GM12878 (cell line): Measurements from ENCODE around the gene SMTNL1. TPM values are rescaled to one million over a fixed set of nuclear protein-coding genes. Genes with fewer than 3 reads are reported as not detected.

Experiments
- ATAC-seq: fragments of 200-7000 bp; cut with Tn5 transposase; 3 replicates; pipeline ENCODE4 v1.9.1; 2020; ENCODE audit warnings: mild to moderate bottlenecking, moderate library complexity
- BruUV-seq: library from RNA; stranded (reverse); fragments of 400-500 nt; replicated peaks from 2 replicates; lab custom pipeline; 2021; lab: Mats Ljungman, UMichigan
- CTCF ChIA-PET: fragments of 300-600 bp; sonication (Branson Sonifier 250); formaldehyde crosslinking; extraction: SDS; loops from one replicate; lab custom pipeline; 2021; ENCODE audit warnings: inconsistent platforms; lab: Yijun Ruan, JAX
- POLR2A ChIA-PET: fragments of 350-600 bp; formaldehyde crosslinking; extraction: SDS; loops from one replicate; lab custom pipeline; 2021; ENCODE audit warnings: inconsistent platforms; lab: Charles Lee
- RAD21 ChIA-PET: fragments of 300-600 bp; sonication (Branson Sonifier 250); formaldehyde crosslinking; loops from one replicate; lab custom pipeline; 2023; ENCODE audit warnings: antibody characterized with exemption; ENCODE audit not compliant: unreplicated experiment; lab: Charles Lee
- SMC1A ChIA-PET: fragments of 300-600 bp; sonication (Branson Sonifier 250); formaldehyde crosslinking; loops from one replicate; lab custom pipeline; 2023; ENCODE audit not compliant: unreplicated experiment, uncharacterized antibody; lab: Charles Lee
- DNase-seq: peaks from one replicate; pipeline ENCODE4 v3.0.0-alpha.2; 2011; ENCODE audit warnings: low read depth, low spot score
- FAIRE-seq: peaks from 3 replicates; lab custom pipeline; 2011; peaks lifted over from hg19 to GRCh38; lab: Jason Lieb, UNC
- H2AFZ ChIP-seq: 2 replicates; pipeline ENCODE4 v1.6.0; 2011; ENCODE audit warnings: low read depth, low read length, control low read depth; ENCODE audit not compliant: control insufficient read depth
- H3K27ac ChIP-seq: 2 replicates; pipeline ENCODE4 v1.5.1; 2011; ENCODE audit warnings: control low read depth; ENCODE audit not compliant: control insufficient read depth, insufficient read depth
- H3K27me3 ChIP-seq, 2 experiments: replicated peaks in 1 of 2; 2 replicates each; pipeline versions ENCODE4 v1.6.0 to v1.6.1; 2011; ENCODE audit warnings: low read length in 1 of 2; ENCODE audit not compliant: control insufficient read depth in 2 of 2, insufficient read depth in 2 of 2
- H3K36me3 ChIP-seq, 2 experiments: 2 replicates each; pipeline ENCODE4 v1.5.1; 2011; ENCODE audit warnings: low read length in 1 of 2; ENCODE audit not compliant: control insufficient read depth in 2 of 2, insufficient read depth in 2 of 2
- H3K4me1 ChIP-seq: 2 replicates; pipeline ENCODE4 v1.6.1; 2011; ENCODE audit warnings: mild to moderate bottlenecking, low read length, moderate library complexity, mixed read lengths; ENCODE audit not compliant: control insufficient read depth, insufficient read depth
- H3K4me2 ChIP-seq: 2 replicates; pipeline ENCODE4 v1.6.0; 2011; ENCODE audit warnings: control low read depth; ENCODE audit not compliant: control insufficient read depth, insufficient read depth
- H3K4me3 ChIP-seq: fragments of 200-600 bp; sonication (generic); 2 replicates; pipeline ENCODE4 v1.5.1; 2016
- H3K79me2 ChIP-seq: 2 replicates; pipeline ENCODE4 v1.6.0; 2011; ENCODE audit warnings: low read length; ENCODE audit not compliant: control insufficient read depth, insufficient read depth
- H3K9ac ChIP-seq: 2 replicates; pipeline ENCODE4 v1.8.0; 2011; ENCODE audit warnings: low read length, control low read depth, mixed read lengths; ENCODE audit not compliant: control insufficient read depth, insufficient read depth
- H3K9me3 ChIP-seq: replicated peaks from 3 replicates; pipeline ENCODE4 v1.5.1; 2011; ENCODE audit warnings: mild to moderate bottlenecking, low read length; ENCODE audit not compliant: control insufficient read depth, insufficient read depth
- H4K20me1 ChIP-seq: 2 replicates; pipeline ENCODE4 v1.6.0; 2011; ENCODE audit not compliant: control insufficient read depth, insufficient read depth
- CBX3 ChIP-seq: fragments of 200-600 bp; sonication (generic); IDR thresholded peaks from 2 replicates; pipeline ENCODE4 v1.6.1; 2016; ENCODE audit warnings: low read depth, borderline replicate concordance
- CREB1 ChIP-seq: IDR thresholded peaks from 2 replicates; pipeline ENCODE4 v1.6.1; 2012; ENCODE audit warnings: low read depth, mild to moderate bottlenecking, inconsistent platforms
- CTCF ChIP-seq, 3 experiments: IDR thresholded peaks in 2 of 3; conservative IDR thresholded peaks in 1 of 3; 2 replicates each; pipeline ENCODE4 v1.5.1; 2011; ENCODE audit warnings: low read depth in 3 of 3, low read length in 3 of 3, mild to moderate bottlenecking in 3 of 3, control low read depth in 2 of 3, moderate library complexity in 2 of 3, inconsistent platforms in 1 of 3, mixed read lengths in 1 of 3; ENCODE audit not compliant: control insufficient read depth in 2 of 3, insufficient read depth in 1 of 3; ENCODE audit errors: extremely low read depth in 1 of 3
- ETV6 ChIP-seq, 2 experiments: fragments of 450-650 bp in 1 of 2; IDR thresholded peaks in 1 of 2; conservative IDR thresholded peaks in 1 of 2; 2 replicates each; pipeline ENCODE4 v1.6.1; 2014; ENCODE audit warnings: antibody characterized with exemption in 1 of 2, borderline replicate concordance in 1 of 2, low read depth in 1 of 2, mild to moderate bottlenecking in 1 of 2, moderate library complexity in 1 of 2
- GATAD2B ChIP-seq: fragments of 450-650 bp; conservative IDR thresholded peaks from 2 replicates; pipeline ENCODE4 v1.6.1; 2017; ENCODE audit warnings: low read depth, mild to moderate bottlenecking, moderate library complexity
- IKZF1 ChIP-seq: fragments of 450-650 bp; conservative IDR thresholded peaks from 2 replicates; pipeline ENCODE4 v1.6.1; 2017; ENCODE audit warnings: antibody characterized with exemption, mild to moderate bottlenecking
- POU2F2 ChIP-seq: IDR thresholded peaks from 3 replicates; pipeline ENCODE4 v1.6.1; 2011; ENCODE audit warnings: low read depth, mild to moderate bottlenecking, low read length, borderline replicate concordance
- RAD21 ChIP-seq: IDR thresholded peaks from 2 replicates; pipeline ENCODE4 v1.6.1; 2011; ENCODE audit warnings: mild to moderate bottlenecking, low read depth, low read length, moderate library complexity; ENCODE audit not compliant: insufficient read depth
- RB1 ChIP-seq: fragments of 450-650 bp; formaldehyde crosslinking; IDR thresholded peaks from 2 replicates; pipeline ENCODE4 v1.6.1; 2017; ENCODE audit warnings: mild to moderate bottlenecking, borderline replicate concordance
- SIN3A ChIP-seq: IDR thresholded peaks from 2 replicates; pipeline ENCODE4 v1.6.1; 2012; ENCODE audit warnings: low read depth, low read length, improper control_type of control experiment
- SIX5 ChIP-seq: IDR thresholded peaks from 2 replicates; pipeline ENCODE4 v1.6.1; 2011; ENCODE audit warnings: mild to moderate bottlenecking, low read depth, low read length, moderate library complexity; ENCODE audit not compliant: severe bottlenecking
- SMC3 ChIP-seq: IDR thresholded peaks from 2 replicates; pipeline ENCODE4 v1.6.1; 2011; ENCODE audit warnings: low read length, improper control_type of control experiment, borderline replicate concordance
- WRNIP1 ChIP-seq: IDR thresholded peaks from 2 replicates; pipeline ENCODE4 v1.6.1; 2011; ENCODE audit warnings: low read depth, low read length, improper control_type of control experiment, borderline replicate concordance
- WGBS: methylation state at CpG from one replicate; pipeline ENCODE4 v1.1.6; 2016; ENCODE audit warnings: low lambda C conversion rate; ENCODE audit not compliant: insufficient replicate concordance, insufficient coverage; ENCODE audit errors: missing lambda C conversion rate; 5-methylcytosine and 5-hydroxymethylcytosine counted together
- in situ Hi-C: fragments of 300-500 bp; cut with MboI; formaldehyde crosslinking; loops from 9 replicates; pipeline ENCODE4 v1.14.3; 2018; ENCODE audit warnings: mixed read lengths
- intact Hi-C: fragments of 100-400 bp; cut with micrococcal nuclease; formaldehyde crosslinking; loops from one replicate; pipeline ENCODE4 v1.14.2; 2022; ENCODE audit not compliant: unreplicated experiment
- polyA plus RNA-seq, 11 experiments: library from polyadenylated mRNA; depleted of rRNA in 4 of 11; unstranded in 6 of 11; stranded (reverse) in 5 of 11; fragments of >200 nt; fragmentation: Nextera tagmentation in 4 of 11; fragmentation: Illumina TruSeq in 1 of 11; extraction: Ambion mirVana in 4 of 11; extraction: Trizol in 1 of 11; gene quantifications; 1 replicate in 1 of 11; 2 replicates in 10 of 11; pipeline versions ENCODE4 v1.2.1 to v1.2.3, GENCODE V29; 2011 to 2016; ENCODE audit warnings: inconsistent platforms in 2 of 11, missing spikeins in 2 of 11, low read depth in 1 of 11
- total RNA-seq, 4 experiments: library from RNA; depleted of rRNA in 3 of 4; stranded (reverse); fragments of >200 nt in 3 of 4; fragmentation: Illumina TruSeq in 1 of 4; extraction: Trizol in 1 of 4; gene quantifications; 2 replicates each; pipeline versions ENCODE4 v1.2.1 to v1.2.3, GENCODE V29; 2013 to 2021

Gene SMTNL1
- total and polyA plus RNA-seq, 10 of the 15 experiments (the other 5 are each of a cell fraction or from before 2014, with no cell fraction given) = 0.06 to 0.17 (median 0.10) TPM; not detected in 7

DNA sequence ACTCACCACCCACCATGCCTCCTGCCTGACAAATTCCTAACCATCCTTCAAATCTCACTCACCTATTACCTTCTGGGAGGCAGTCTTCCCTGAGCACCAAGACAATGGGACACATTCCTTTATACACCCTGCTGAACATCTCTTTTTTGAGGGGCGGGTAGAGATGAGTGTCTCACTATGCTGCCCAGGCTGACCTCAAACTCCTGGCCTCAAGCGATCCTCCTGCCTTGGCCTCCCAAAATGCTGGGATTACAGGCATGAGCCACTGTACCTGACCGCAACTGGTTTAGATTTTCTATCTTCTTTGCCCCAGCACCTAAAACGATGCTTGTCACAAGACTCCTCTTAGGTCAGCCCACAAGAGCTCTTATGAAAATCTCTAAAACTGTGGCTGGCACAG, 14.0 kb upstream of the SMTNL1 start:
- TF ChIP-seq WRNIP1 (no peak), SIX5 (no peak), GATAD2B (no peak)
- TF ChIP-seq, all 136 proteins: peak for 0
- no peaks in the 10 kb centered on the region for H3K27me3 ChIP-seq
- 0 out of 2 replicates have a peak, but pooled peaks cover 3% of the 10 kb centered on the region for H3K4me1 ChIP-seq
- no peak overlapping the region for H2AFZ ChIP-seq
- H3K9ac ChIP-seq = no peak overlapping the region
- in situ Hi-C loops (no loop called here), intact Hi-C loops (no loop called here)
- RAD21 ChIA-PET = interaction anchor here (1.2 to 9.0 kb wide), 3 partner anchors 31 to 178 kb away, joined by 3 to 133 read pairs (median 4); no protein-coding TSS in a partner anchor
- SMC1A ChIA-PET = interaction anchor here (0.6 to 8.1 kb wide), 4 partner anchors 23 to 66 kb away, joined by 3 to 130 read pairs (median 28); no protein-coding TSS in a partner anchor
- no peaks in the 10 kb centered on the region for H4K20me1 ChIP-seq
- no peak overlapping the region for H3K4me2 ChIP-seq
- peaks cover 0 to 6% of the 10 kb centered on the region in 2 experiments; a peak in 2 of 4 replicates for H3K36me3 ChIP-seq
- 77% methylated on average over 4 of the region's 4 CpGs for WGBS
- CTCF ChIA-PET = interaction anchor here (7.0 to 9.7 kb wide), 4 partner anchors 7 to 119 kb away, joined by 103 to 396 read pairs (median 137); partner anchors contain the start of gene SLC43A1
- no peaks in the 10 kb centered on the region for H3K9me3 ChIP-seq
- H3K27ac ChIP-seq = no peak overlapping the region
- DNase-seq = no peak
- no peak overlapping the region for H3K4me3 ChIP-seq
- FAIRE-seq = no peak
- POLR2A ChIA-PET = interaction anchor here (0.7 kb wide), 1 partner anchor 27 kb away, joined by 3 read pairs; no protein-coding TSS in a partner anchor
- ATAC-seq = no peak
- H3K79me2 ChIP-seq = no peaks in the 10 kb centered on the region; the same call in 1 of the 2 replicates
- no TSS peak for BruUV-seq

DNA sequence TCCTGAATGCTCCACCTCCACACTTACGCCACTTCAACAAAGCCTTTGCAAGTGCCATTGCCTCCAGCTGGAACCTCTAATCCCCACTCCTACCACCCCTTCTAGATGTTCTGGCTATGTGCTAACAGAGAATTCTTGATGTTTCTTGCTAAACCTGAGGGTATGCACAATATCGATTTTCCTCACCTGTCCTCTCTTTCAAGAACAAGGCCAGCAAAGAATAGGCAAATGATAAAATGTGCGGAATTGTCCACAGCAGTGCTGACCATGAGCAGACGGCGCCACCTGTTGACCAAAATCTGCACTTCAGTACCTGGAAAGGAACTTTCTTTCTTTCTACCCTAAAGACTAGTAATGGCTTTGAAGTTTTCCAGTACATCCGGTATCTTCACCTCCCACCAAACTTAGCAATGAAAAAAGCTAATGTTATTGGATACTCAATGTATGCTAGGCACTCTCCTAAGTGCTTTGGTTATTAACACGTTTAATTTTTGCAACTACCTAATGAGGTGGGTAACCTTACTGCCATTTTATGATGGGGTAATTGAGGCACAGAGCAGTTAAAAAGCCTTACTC, 10.3 kb upstream of the SMTNL1 start:
- DNase-seq = no peak
- Histone ChIP-seq H3K27ac (no peak overlapping the region), H3K36me3 (peaks cover 0 to 10% of the 10 kb centered on the region in 2 experiments; a peak in 3 of 4 replicates), H3K79me2 (peaks cover 22% of the 10 kb centered on the region), H3K27me3 (no peaks in the 10 kb centered on the region), H3K9ac (no peak overlapping the region), H3K4me2 (no peak overlapping the region), H3K4me1 (peaks cover 16% of the 10 kb centered on the region), H3K9me3 (no peaks in the 10 kb centered on the region), H4K20me1 (no peaks in the 10 kb centered on the region), H3K4me3 (no peak overlapping the region), H2AFZ (no peak overlapping the region)
- ChIA-PET SMC1A (interaction anchor here (0.7 to 8.1 kb wide), 21 partner anchors 11 to 184 kb away, joined by 3 to 130 read pairs (median 5); partner anchors contain the start of genes RTN4RL2, SLC43A1 and SLC43A3), CTCF (interaction anchor here (0.6 to 9.7 kb wide), 37 partner anchors 10 to 1526 kb away, joined by 3 to 396 read pairs (median 4); partner anchors contain the start of genes RTN4RL2, SLC43A1, SLC43A3 and SMTNL1), RAD21 (interaction anchor here (0.6 to 9.0 kb wide), 16 partner anchors 11 to 181 kb away, joined by 3 to 133 read pairs (median 4); partner anchors contain the start of genes SLC43A3 and UBE2L6), POLR2A (interaction anchor here (0.6 to 3.2 kb wide), 4 partner anchors 10 to 118 kb away, joined by 3 to 15 read pairs (median 4); no protein-coding TSS in a partner anchor)
- intact Hi-C loops (loop anchor here (1.0 kb wide), 4 partner anchors 34 to 182 kb away; partner anchors contain the start of gene UBE2L6), in situ Hi-C loops (loop anchor here (5.0 kb wide), 1 partner anchor 35 kb away; no protein-coding TSS in a partner anchor)
- ATAC-seq = peak; percentile 48
- peak; percentile 38 for FAIRE-seq
- no TSS peak for BruUV-seq
- WGBS = 18% methylated on average over 7 of the region's 7 CpGs
- TF ChIP-seq RB1 (peak; percentile 56; the same call in 1 of the 2 replicates), CREB1 (0 out of 2 replicates have a peak, but pooled peaks have one; percentile 15), SMC3 (peak; percentile 84), IKZF1 (no peak), POU2F2 (0 out of 3 replicates have a peak, but pooled peaks have one; percentile 17), RAD21 (peak; percentile 92), SIN3A (no peak), CTCF (IDR thresholded peaks at IDR 0.05 in 2 of 3, conservative IDR thresholded peaks at IDR 0.05 in 1 of 3; ENCODE audit: control insufficient read depth in 2 of 3, extremely low read depth in 1 of 3, insufficient read depth in 1 of 3, low read depth in 3 of 3, low read length in 3 of 3) (peak; percentile 90 to 96 (median 92)), ETV6 (conservative IDR thresholded peaks at IDR 0.05 in 1 of 2, IDR thresholded peaks at IDR 0.05 in 1 of 2; ENCODE audit: borderline replicate concordance in 1 of 2, low read depth in 1 of 2) (no peak), CBX3 (no peak)
